ENCODE data around the gene C4B. TPM values are rescaled to one million over a fixed set of nuclear protein-coding genes. Genes with fewer than 3 reads are reported as not detected.
"Not testable (repeated sequence)": the region's sequence is repeated elsewhere in the genome, so short reads cannot be mapped to it uniquely, and the experiment has no call there.

C4B gene
- total RNA-seq, 3 donors from 2014 or later (not counting 1 experiment from before 2014, with no cell fraction given), result 4.0 to 5.1 (median 4.6) TPM

GRCh38 chr6:32044916-32045315, 30.3 kb downstream of the C4B start:
- H3K27me3 ChIP-seq (ENCODE audit: control insufficient read depth, insufficient read depth, low read length); H3K27ac ChIP-seq (ENCODE audit: low read length); H3K4me3 ChIP-seq (ENCODE audit: low read length); DNase-seq; H3K36me3 Mint-ChIP-seq; H3K4me3 Mint-ChIP-seq; H3K27ac Mint-ChIP-seq; H3K9me3 ChIP-seq (ENCODE audit: control insufficient read depth, insufficient read depth, low read length); H3K4me1 Mint-ChIP-seq; H3K4me1 ChIP-seq (ENCODE audit: control insufficient read depth, insufficient read depth, low read length); H3K36me3 ChIP-seq (ENCODE audit: control insufficient read depth, insufficient read depth, low read length); H3K9me3 Mint-ChIP-seq; intact Hi-C loops (cut with micrococcal nuclease); H3K27me3 Mint-ChIP-seq (ENCODE audit: low read depth in 2 of 2): not testable (repeated sequence)
- peak in 1 of 3 donors; percentile 18 for ATAC-seq
- 88% methylated on average over 8 of the region's 18 CpGs for WGBS (ENCODE audit: insufficient coverage)

- peaks cover 3% of the 10 kb centered on the region for H3K4me1 ChIP-seq (ENCODE audit: control insufficient read depth, insufficient read depth, low read length)
- ATAC-seq, result no peak
Observed at GRCh38 chr6:32045811-32046449, 31.3 kb downstream of the C4B start.

GRCh38 chr6:32046450-32047083, 32.0 kb downstream of the C4B start:
- peaks cover 0 to 3% of the 10 kb centered on the region in 2 donors for H3K27me3 Mint-ChIP-seq (ENCODE audit: low read depth in 2 of 2)
- no peak overlapping the region for H3K27ac Mint-ChIP-seq
- peaks cover 0 to 7% of the 10 kb centered on the region in 2 donors for H3K4me1 Mint-ChIP-seq
- Histone ChIP-seq H3K4me3 (ENCODE audit: low read length) (no peak overlapping the region), H3K36me3 (ENCODE audit: control insufficient read depth, insufficient read depth, low read length) (no peaks in the 10 kb centered on the region), H3K27ac (ENCODE audit: low read length) (no peak overlapping the region), H3K27me3 (ENCODE audit: control insufficient read depth, insufficient read depth, low read length) (no peaks in the 10 kb centered on the region), H3K4me1 (ENCODE audit: control insufficient read depth, insufficient read depth, low read length) (peaks cover 3% of the 10 kb centered on the region), H3K9me3 (ENCODE audit: control insufficient read depth, insufficient read depth, low read length) (no peaks in the 10 kb centered on the region)
- intact Hi-C loops (cut with micrococcal nuclease), result no loop called here
- 76% methylated on average over 14 of the region's 14 CpGs for WGBS (ENCODE audit: insufficient coverage)
- no peak overlapping the region for H3K4me3 Mint-ChIP-seq
- ATAC-seq, result no peak
- DNase-seq, result no peak
- no peak for TF ChIP-seq CTCF (IDR thresholded peaks at IDR 0.05)
- no peaks in the 10 kb centered on the region for H3K9me3 Mint-ChIP-seq
- no peaks in the 10 kb centered on the region for H3K36me3 Mint-ChIP-seq

More at GRCh38 chr6:32045811-32046449, 31.3 kb downstream of the C4B start:
- Mint-ChIP-seq H3K4me3 (no peak overlapping the region), H3K36me3 (no peaks in the 10 kb centered on the region), H3K27ac (no peak overlapping the region), H3K9me3 (no peaks in the 10 kb centered on the region), H3K27me3 (ENCODE audit: low read depth in 2 of 2) (peaks cover 0 to 2% of the 10 kb centered on the region in 2 donors), H3K4me1 (peaks cover 0 to 7% of the 10 kb centered on the region in 2 donors)
- whole genome bisulfite sequencing (ENCODE audit: insufficient coverage), result 91% methylated on average over 22 of the region's 22 CpGs
- no peak for DNase-seq
- no peak overlapping the region for H3K27ac ChIP-seq (ENCODE audit: low read length)
- no peaks in the 10 kb centered on the region for H3K27me3 ChIP-seq (ENCODE audit: control insufficient read depth, insufficient read depth, low read length)
- no peak overlapping the region for H3K4me3 ChIP-seq (ENCODE audit: low read length)
- intact Hi-C loops (cut with micrococcal nuclease), result no loop called here
- H3K36me3 ChIP-seq (ENCODE audit: control insufficient read depth, insufficient read depth, low read length), result no peaks in the 10 kb centered on the region
- no peaks in the 10 kb centered on the region for H3K9me3 ChIP-seq (ENCODE audit: control insufficient read depth, insufficient read depth, low read length)
- TF ChIP-seq CTCF (IDR thresholded peaks at IDR 0.05), result no peak

GRCh38 chr6:32047084-32047478, 32.5 kb downstream of the C4B start:
- TF ChIP-seq CTCF (IDR thresholded peaks at IDR 0.05), result no peak
- Histone ChIP-seq H3K4me1 (ENCODE audit: control insufficient read depth, insufficient read depth, low read length) (peaks cover 3% of the 10 kb centered on the region), H3K4me3 (ENCODE audit: low read length) (no peak overlapping the region), H3K27ac (ENCODE audit: low read length) (no peak overlapping the region), H3K36me3 (ENCODE audit: control insufficient read depth, insufficient read depth, low read length) (no peaks in the 10 kb centered on the region), H3K27me3 (ENCODE audit: control insufficient read depth, insufficient read depth, low read length) (no peaks in the 10 kb centered on the region), H3K9me3 (ENCODE audit: control insufficient read depth, insufficient read depth, low read length) (no peaks in the 10 kb centered on the region)
- no peak for DNase-seq
- no peaks in the 10 kb centered on the region for H3K9me3 Mint-ChIP-seq
- no peak overlapping the region for H3K4me3 Mint-ChIP-seq
- no peak overlapping the region for H3K27ac Mint-ChIP-seq
- WGBS (ENCODE audit: insufficient coverage), result 89% methylated on average over 10 of the region's 11 CpGs
- peaks cover 0 to 5% of the 10 kb centered on the region in 2 donors for H3K27me3 Mint-ChIP-seq (ENCODE audit: low read depth in 2 of 2)
- H3K4me1 Mint-ChIP-seq, result peaks cover 0 to 7% of the 10 kb centered on the region in 2 donors
- no peak for ATAC-seq
- intact Hi-C loops (cut with micrococcal nuclease), result no loop called here
- no peaks in the 10 kb centered on the region for H3K36me3 Mint-ChIP-seq

Data from natural killer cell (primary cell).